C4-2B (cell line): ENCODE data around the gene TRAF1.

Experiments
- CTCF ChIP-seq: fragments of 450-650 bp; conservative IDR thresholded peaks from 2 replicates; pipeline ENCODE4 v1.5.1; 2017; ENCODE audit warnings: mild to moderate bottlenecking
- ZFX ChIP-seq: fragments of 450-650 bp; IDR thresholded peaks from 2 replicates; pipeline ENCODE4 v1.6.1; 2017

DNA sequence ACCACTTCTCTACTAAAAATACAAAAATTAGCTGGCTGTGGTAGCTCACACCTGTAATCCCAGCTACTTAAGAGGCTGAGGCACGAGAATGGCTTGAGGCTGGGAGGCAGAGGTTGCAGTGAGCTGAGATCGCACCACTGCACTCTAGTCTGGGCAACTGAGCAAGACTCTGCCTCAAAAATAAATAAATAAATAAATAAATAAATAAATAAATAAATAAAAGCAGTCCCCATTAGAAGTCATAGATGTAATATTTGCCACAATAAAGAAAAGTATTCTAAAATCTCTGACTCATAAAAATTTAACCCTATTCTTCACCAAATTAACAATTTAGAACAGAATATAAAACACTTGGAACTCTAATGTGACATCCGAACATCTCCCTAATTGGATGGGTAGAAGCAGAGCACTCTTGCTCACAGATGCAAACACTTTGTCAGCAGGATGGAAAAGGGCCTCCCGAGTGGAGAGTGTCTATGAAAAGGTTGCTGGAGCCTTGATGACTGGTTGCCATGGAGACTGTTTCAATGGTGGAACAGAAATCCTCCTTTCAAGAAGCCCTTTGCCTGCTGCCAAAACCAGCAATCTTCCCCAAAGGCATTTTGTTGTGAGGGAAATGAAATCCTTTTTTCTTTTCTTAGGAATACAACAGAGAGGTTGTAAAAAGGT, 38.9 kb upstream of the TRAF1 start:
- TF ChIP-seq CTCF: no peak
- TF ChIP-seq ZFX: no peak
